Astrocyte (in vitro differentiated cells and primary cell): Measurements from ENCODE around the gene DISC1. TPM values are rescaled to one million over a fixed set of nuclear protein-coding genes. Genes with fewer than 3 reads are reported as not detected.

ENCODE experiments used
- DNase-seq: peaks from one replicate; pipeline ENCODE4 v3.0.0-alpha.2; 2010; ENCODE audit warnings: low read depth
- FAIRE-seq: peaks from 2 replicates; lab custom pipeline; 2011; peaks lifted over from hg19 to GRCh38; lab: Jason Lieb, UNC
- H2AFZ ChIP-seq: 2 replicates; pipeline ENCODE4 v1.6.0; 2012; ENCODE audit warnings: low read depth, low read length, inconsistent platforms
- H3K27ac ChIP-seq: 2 replicates; pipeline ENCODE4 v1.5.1; 2011; ENCODE audit warnings: low read depth, low read length, inconsistent platforms
- H3K27me3 ChIP-seq: 2 replicates; pipeline ENCODE4 v1.6.0; 2011; ENCODE audit warnings: low read length, inconsistent platforms; ENCODE audit not compliant: insufficient read depth
- H3K36me3 ChIP-seq: 2 replicates; pipeline ENCODE4 v1.5.1; 2011; ENCODE audit warnings: low read length, inconsistent platforms; ENCODE audit not compliant: insufficient read depth
- H3K4me1 ChIP-seq: 2 replicates; pipeline ENCODE4 v1.5.1; 2011; ENCODE audit warnings: low read length, inconsistent platforms; ENCODE audit not compliant: insufficient read depth
- H3K4me2 ChIP-seq: 2 replicates; pipeline ENCODE4 v1.6.0; 2012; ENCODE audit warnings: low read length, inconsistent platforms
- H3K4me3 ChIP-seq: 2 replicates; pipeline ENCODE4 v1.5.1; 2011; ENCODE audit warnings: low read depth, mild to moderate bottlenecking, low read length, inconsistent platforms; ENCODE audit not compliant: insufficient read depth
- H3K79me2 ChIP-seq: 2 replicates; pipeline ENCODE4 v1.6.0; 2012; ENCODE audit warnings: mild to moderate bottlenecking, low read length, inconsistent platforms; ENCODE audit not compliant: insufficient read depth
- H3K9ac ChIP-seq: 2 replicates; pipeline ENCODE4 v1.6.0; 2012; ENCODE audit warnings: mild to moderate bottlenecking, low read length, inconsistent platforms
- H3K9me3 ChIP-seq: 2 replicates; pipeline ENCODE4 v1.5.1; 2012; ENCODE audit warnings: low read depth, mild to moderate bottlenecking, low read length, inconsistent platforms; ENCODE audit not compliant: insufficient read depth
- H4K20me1 ChIP-seq: 2 replicates; pipeline ENCODE4 v1.6.0; 2012; ENCODE audit warnings: low read length, inconsistent platforms; ENCODE audit not compliant: insufficient read depth
- H3K27ac Mint-ChIP-seq: one replicate; pipeline ENCODE4 v1.8.0; 2021; ENCODE audit warnings: mild to moderate bottlenecking, mixed read lengths; ENCODE audit not compliant: unreplicated experiment
- H3K27me3 Mint-ChIP-seq: one replicate; pipeline ENCODE4 v1.8.0; 2021; ENCODE audit warnings: low read depth, mixed read lengths; ENCODE audit not compliant: unreplicated experiment
- H3K36me3 Mint-ChIP-seq: one replicate; pipeline ENCODE4 v1.8.0; 2021; ENCODE audit warnings: low read depth, mixed read lengths; ENCODE audit not compliant: unreplicated experiment
- H3K4me1 Mint-ChIP-seq: one replicate; pipeline ENCODE4 v1.8.0; 2021; ENCODE audit warnings: low read depth, mixed read lengths; ENCODE audit not compliant: unreplicated experiment
- H3K4me3 Mint-ChIP-seq: one replicate; pipeline ENCODE4 v1.8.0; 2021; ENCODE audit warnings: mild to moderate bottlenecking, moderate library complexity, mixed read lengths; ENCODE audit not compliant: unreplicated experiment
- H3K9me3 Mint-ChIP-seq: one replicate; pipeline ENCODE4 v1.8.0; 2021; ENCODE audit warnings: mild to moderate bottlenecking, mixed read lengths; ENCODE audit not compliant: unreplicated experiment
- CTCF ChIP-seq: IDR thresholded peaks from 2 replicates; pipeline ENCODE4 v1.5.1; 2011; ENCODE audit warnings: low read depth, mild to moderate bottlenecking, inconsistent platforms, low read length, moderate library complexity; ENCODE audit not compliant: insufficient read depth
- EZH2 ChIP-seq: IDR thresholded peaks from 2 replicates; pipeline ENCODE4 v1.6.1; 2012; ENCODE audit warnings: mild to moderate bottlenecking, low read length, inconsistent platforms; ENCODE audit not compliant: insufficient read depth
- total RNA-seq: library from RNA; stranded (reverse); gene quantifications from 2 replicates; pipeline ENCODE4 v1.2.1, GENCODE V29; 2021

DISC1 gene
- total RNA-seq, 1 donor from 2014 or later, result 9.1 TPM

- H2AFZ ChIP-seq, result peak overlapping the region; percentile 47
- DNase-seq (peak; percentile 70), FAIRE-seq (no peak)
- no peak overlapping the region for H3K27ac ChIP-seq
- Mint-ChIP-seq H3K27ac (peak overlapping the region; percentile 22), H3K27me3 (no peaks in the 10 kb centered on the region), H3K4me1 (peaks cover 4% of the 10 kb centered on the region), H3K4me3 (no peak overlapping the region), H3K9me3 (no peaks in the 10 kb centered on the region), H3K36me3 (no peaks in the 10 kb centered on the region)
- H3K36me3 ChIP-seq, result no peaks in the 10 kb centered on the region
- H3K9ac ChIP-seq, result no peak overlapping the region
- TF ChIP-seq EZH2, result no peak
- no peak for TF ChIP-seq CTCF
- no peak overlapping the region for H3K4me3 ChIP-seq
- no peaks in the 10 kb centered on the region for H4K20me1 ChIP-seq
- no peak overlapping the region for H3K4me2 ChIP-seq
- no peaks in the 10 kb centered on the region for H3K79me2 ChIP-seq
- peaks cover 4% of the 10 kb centered on the region for H3K4me1 ChIP-seq
- H3K27me3 ChIP-seq, result no peaks in the 10 kb centered on the region
- H3K9me3 ChIP-seq, result no peaks in the 10 kb centered on the region
Measured at GRCh38 chr1:231584117-231584516, 42.5 kb upstream of the DISC1 start.

GRCh38 chr1:231584921-231585320 is 41.7 kb upstream of the DISC1 start:
- FAIRE-seq, result no peak
- H3K36me3 ChIP-seq, result no peaks in the 10 kb centered on the region

More at GRCh38 chr1:231584921-231585320, 41.7 kb upstream of the DISC1 start:
- Mint-ChIP-seq H3K4me3 (no peak overlapping the region), H3K9me3 (no peaks in the 10 kb centered on the region), H3K27ac (no peak overlapping the region), H3K36me3 (no peaks in the 10 kb centered on the region), H3K27me3 (no peaks in the 10 kb centered on the region), H3K4me1 (peaks cover 4% of the 10 kb centered on the region)
- Histone ChIP-seq H3K27ac (no peak overlapping the region), H3K4me3 (no peak overlapping the region), H3K9me3 (no peaks in the 10 kb centered on the region), H3K9ac (no peak overlapping the region), H3K4me1 (peaks cover 4% of the 10 kb centered on the region), H2AFZ (no peak overlapping the region), H3K79me2 (no peaks in the 10 kb centered on the region), H3K4me2 (no peak overlapping the region), H3K27me3 (no peaks in the 10 kb centered on the region), H4K20me1 (no peaks in the 10 kb centered on the region)
- no peak for TF ChIP-seq EZH2
- no peak for TF ChIP-seq CTCF
- no peak for DNase-seq
